Right lobe of liver (tissue), 4 donors: Measurements from ENCODE around the gene SNX10.

Experiments
- CTCF ChIP-seq, 4 donors: fragments of 200-600 bp in 3 of 4; fragments of 450-650 bp in 1 of 4; IDR thresholded peaks; one replicate each; pipeline versions ENCODE4 v1.5.1 to v1.8.0; 2016 to 2022; ENCODE audit warnings: antibody characterized with exemption in 4 of 4, mild to moderate bottlenecking in 2 of 4
- POLR2A ChIP-seq: fragments of 450-650 bp; IDR thresholded peaks from one replicate; pipeline ENCODE4 v1.6.1; 2017; ENCODE audit warnings: antibody characterized with exemption, mild to moderate bottlenecking
- donor health status: DM: no; HTN: no; CAD: no.
- donor health status: DM: no; HTN: no; CAD: no.
- donor health status: DM: no; HTN: yes; CAD: no.

GRCh38 chr7:26307226-26307625 lies 15.6 kb downstream of the SNX10 start:
- TF ChIP-seq CTCF (IDR thresholded peaks at IDR 0.05) (no peak), POLR2A (no peak)
